HG03354 (cell line): ENCODE measurements around the gene EPHA4.

Experiments used
- ATAC-seq: cut with Tn5 transposase; IDR thresholded peaks from one replicate; pipeline ENCODE4 v1.9.1; 2021; ENCODE audit warnings: mild to moderate bottlenecking; ENCODE audit not compliant: unreplicated experiment, poor library complexity, severe bottlenecking

EPHA4 gene

DNA sequence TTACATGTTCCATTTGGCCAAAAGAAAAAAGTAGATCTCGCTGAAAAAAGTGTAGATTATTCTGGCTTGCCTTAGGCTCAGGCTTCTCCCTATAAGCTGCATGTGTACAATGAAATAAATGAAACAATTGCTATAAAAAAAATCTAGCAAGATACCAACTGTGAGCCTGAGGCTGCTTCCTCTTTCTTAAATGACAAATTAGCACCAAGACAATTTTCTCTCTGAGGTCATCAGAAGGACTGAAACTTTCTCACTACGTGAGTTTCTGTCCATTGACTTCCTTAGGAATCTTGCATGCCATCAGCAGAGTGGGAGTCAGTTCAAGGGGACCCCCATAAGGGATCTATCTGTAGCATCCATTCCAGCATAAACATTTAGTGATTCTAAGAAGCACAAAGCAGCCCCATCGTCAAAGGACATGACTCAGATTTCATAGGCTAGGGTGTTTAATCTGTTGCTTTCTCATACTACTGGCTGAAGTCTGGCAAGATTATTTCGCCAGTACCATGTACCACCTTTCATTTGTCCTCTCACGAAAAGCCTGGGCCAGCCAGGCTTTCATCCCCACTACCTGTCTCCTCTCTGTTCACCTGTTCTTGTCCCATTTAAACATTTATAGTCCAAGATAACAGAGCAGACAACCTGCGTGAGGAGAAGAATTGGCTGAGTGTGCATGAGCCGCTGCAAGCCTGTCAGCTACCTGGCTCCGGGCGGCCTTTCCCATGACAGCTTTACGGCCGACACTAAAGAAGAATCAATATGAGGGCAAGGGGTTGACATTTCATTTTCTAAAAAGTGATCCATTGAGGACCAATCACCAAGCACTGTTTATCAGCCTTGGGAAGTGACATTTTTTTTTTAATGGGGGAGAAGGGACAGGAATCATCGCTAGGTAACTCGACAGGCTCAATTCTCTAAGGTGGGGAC, 120.0 kb downstream of the EPHA4 start:
- ATAC-seq = no peak

DNA sequence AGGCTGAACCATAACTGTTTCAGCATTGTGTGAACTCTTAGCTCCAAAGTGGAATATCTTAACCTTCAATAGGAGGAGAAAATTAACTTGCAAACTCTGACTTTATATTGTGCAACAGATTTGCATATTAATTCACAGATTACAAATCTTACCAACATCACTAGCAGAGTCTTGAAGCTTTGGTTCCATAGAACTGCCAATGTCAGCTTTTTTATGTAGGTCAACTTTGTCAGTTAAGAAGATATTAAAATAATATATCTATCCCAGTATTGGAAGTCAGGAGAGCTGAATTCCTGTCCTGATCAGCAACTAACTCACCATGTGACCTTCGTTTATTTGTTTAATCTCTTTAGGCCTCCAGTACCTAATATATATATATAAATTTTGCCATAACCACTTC, 121.8 kb downstream of the EPHA4 start:
- no peak for ATAC-seq

DNA sequence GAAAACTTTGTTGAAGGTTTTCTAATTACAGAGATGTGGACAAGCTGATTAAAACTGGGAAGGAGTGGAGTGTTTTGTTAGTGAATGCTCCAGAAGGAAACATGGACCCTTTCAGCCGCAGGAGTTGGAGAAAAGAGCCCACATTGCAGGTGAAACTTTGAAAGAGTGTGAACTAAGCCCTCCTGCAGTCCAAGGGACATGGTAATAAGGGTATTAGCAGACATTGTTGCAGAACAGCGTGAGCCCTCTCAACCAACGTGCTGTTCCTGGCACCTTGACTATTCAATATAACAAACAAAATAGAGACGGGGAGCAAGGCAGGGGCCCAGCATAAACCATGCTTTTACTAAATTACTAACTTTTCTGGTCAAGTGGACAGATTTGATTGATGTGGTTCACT, 122.7 kb downstream of the EPHA4 start:
- no peak for ATAC-seq

DNA sequence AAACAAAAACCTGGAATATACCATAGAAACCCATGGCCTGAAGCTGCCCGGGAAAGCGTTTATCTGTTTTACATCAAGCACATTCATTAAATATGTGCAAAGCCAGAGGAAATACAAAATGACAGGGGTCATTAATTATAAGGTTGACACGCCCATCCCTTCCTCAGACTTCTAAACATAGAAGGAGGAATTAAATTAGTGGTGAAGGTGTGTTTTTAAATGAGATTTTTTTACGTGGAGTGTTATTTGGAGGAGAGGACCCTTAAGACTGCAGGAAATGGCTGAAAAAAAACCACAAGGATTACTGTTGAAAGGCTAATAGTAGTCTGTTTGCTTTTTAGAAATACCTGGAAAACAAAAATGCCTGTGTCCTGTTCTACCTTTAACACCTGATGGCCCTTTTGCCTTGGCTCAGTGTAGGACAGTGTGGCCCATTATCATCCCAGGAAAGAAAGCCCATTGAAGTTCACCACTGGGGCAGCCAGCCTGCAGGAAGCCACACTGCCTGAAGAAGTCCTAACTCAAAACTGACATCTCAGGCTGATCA, 123.2 kb downstream of the EPHA4 start:
- no peak for ATAC-seq

DNA sequence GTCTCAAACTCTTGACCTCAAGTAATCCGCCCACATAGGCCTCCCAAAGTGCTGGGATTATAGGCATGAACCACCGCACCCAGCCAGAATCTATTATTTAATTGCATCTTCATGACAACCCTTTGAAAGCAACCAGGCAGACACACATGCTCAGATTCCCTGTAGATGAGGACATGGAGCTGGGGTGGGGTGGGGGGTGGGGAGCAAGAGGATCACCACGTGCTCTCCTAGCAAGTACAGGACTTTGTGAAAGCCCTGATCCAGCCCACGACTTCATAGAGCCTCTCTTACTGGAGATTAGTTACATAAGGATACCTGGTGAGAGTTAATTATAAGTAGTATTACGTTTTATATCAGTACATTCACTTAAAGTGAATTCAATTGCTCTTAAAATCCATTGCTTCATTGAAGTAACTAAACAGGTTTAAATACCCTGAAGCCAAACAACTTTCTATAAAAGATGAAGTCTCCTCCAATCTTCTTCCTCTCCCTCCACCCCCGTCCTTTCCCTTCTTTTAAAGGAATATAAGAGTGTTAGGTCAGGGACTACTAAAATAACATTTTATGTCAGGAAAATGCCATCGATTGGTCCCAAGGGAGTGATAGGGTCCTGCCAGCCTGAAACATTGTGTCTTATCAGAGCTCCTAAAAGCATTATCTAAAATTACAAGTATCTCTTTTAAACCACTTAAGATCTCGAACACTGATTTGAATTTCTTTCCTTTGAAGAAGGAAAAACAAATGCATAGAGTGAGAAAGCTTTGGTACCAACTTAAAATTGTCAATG, 123.9 kb downstream of the EPHA4 start:
- no peak for ATAC-seq

DNA sequence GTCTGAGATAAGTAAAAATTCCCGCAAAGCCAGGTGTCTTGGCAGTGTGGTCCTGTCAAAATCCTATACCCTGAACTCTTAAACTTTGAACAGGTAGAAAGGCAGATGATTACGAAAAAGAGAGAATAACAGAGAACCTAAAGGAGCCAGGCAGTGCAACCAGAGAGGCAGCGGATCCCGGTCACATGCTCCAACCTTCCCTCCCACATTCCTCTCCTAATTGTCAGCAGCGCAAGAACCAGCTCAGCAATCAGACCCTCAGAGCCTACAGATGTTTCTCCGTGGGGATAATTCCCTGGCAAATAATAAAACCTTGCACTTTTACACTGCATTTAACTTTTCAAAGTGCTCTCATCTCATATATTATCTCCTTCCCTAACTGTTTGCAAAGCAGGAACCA, 124.8 kb downstream of the EPHA4 start:
- ATAC-seq = no peak

DNA sequence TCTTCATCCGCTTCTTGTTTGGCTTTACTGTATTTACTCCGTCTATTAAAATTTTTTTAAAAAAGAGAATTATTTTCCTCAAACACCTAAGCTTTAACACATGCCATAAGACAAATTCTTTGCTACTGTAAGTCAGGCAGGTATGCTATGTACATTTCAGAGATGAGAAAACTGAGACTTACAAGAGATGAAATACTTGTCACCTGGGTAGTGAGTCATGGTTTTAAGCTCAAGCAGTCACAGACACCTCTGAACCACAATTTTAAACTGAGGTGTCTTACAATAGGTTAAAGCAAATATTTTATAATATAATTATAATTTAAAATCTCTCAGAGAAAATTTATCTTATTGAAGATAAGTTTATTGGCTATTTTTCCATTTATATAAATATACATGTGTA, 126.0 kb downstream of the EPHA4 start:
- no peak for ATAC-seq

DNA sequence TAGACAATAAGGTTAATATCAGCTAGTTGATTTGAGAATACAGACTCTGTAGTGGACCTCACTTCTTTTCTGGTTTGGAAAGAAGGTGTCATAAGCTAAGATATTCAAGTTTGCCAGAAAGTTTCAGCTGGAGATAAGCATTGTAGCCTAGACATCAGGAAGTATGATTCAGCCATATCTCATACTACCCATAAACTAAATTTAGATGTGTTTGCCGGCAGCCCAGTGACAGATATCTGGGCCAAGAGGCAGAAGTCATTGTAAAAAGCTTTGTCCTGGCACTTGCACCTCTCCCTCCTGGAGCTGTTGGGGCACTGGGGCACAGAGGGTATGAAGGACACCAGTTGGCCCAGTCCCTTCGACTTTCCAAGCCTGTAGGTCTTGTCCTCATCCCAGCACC, 128.0 kb downstream of the EPHA4 start:
- ATAC-seq = no peak

DNA sequence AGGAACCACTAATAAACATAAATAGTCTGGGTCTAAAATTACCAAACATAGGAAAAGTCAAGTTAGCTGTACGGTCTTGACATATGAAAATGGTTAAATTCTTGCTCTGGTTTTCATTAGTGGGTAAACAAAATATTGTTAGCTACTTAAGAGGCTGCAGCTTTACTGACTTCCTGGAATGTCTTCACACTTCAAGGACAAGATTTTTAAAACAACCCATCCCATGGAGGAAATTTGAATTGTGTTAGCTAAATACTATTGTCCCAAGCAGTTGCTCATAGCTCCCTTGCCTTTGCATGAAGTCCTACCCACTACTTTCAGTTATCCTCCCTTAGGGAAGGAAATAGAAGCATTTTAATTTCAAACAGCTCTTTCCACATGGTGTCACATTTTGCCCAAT, 128.5 kb downstream of the EPHA4 start:
- ATAC-seq = no peak

DNA sequence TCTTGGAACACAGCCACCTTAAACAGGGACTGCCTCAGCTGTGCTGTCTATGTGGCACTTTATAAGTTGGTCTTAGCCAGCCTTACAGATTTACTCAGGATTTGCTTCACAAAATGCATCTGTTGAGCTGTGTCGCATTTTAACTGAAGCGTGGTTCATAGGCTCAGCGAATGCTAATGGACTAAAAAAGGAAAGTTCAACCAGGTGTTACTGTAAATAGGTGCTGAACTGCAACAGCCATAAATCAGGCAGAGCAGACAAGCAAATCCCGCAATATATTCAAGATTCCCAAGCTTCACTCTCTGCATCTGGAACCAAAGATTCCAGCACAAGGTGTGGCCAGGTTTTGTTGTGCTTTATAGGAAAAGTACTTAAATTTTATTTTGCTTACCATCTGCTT, 130.0 kb downstream of the EPHA4 start:
- ATAC-seq = no peak

DNA sequence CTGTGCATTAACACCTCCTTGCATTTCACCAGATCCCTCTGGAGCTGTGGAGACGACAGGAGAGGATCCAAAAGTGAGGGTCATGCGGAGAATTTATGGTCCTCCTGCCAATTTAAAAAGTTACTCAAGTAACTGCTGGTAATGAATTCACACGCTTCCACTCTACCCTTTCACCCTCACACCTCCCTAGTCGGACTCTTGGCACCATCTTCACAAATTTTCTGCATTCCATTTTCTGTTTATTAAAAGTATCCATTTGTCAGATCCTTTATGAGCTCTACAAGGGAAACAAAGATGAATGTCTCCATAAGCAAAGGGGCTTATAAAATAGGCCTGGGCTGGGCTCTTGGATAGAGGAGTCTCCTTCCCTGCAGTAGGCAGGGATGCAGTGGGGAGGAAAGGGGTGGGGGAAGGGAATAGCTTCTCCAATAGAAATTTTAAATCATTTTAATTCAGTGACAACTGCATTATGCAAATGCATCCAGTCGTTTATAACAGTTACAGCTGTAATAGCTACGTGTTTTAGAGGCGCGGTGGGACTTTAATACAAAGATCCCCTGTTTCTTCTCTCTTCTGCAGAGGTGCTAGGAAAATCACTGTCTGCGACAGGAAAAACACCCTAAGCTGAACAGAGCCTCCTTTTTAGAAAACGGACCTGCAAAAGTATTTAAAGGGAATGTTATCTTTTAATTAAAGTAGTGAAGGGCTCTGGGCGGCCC, 132.2 kb downstream of the EPHA4 start:
- ATAC-seq = no peak

DNA sequence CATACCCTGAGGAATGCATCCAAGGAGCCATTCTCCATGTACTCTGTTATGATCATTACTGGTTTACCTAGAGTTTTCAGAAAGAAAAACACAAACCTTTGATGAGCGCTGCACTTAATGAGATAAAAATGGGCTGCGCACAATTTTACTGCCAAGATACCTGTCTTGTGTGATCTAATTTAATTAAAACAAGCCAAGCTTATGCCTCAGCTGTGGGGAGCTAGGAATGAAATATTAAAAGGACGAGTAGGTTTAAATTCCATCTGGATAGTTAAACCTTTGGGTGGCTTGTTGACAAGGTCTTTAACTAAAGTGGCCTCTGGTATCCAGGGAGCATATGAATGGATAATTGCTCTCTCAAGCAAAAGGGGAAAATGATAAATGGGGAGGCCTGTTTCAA, 135.0 kb downstream of the EPHA4 start:
- no peak for ATAC-seq

DNA sequence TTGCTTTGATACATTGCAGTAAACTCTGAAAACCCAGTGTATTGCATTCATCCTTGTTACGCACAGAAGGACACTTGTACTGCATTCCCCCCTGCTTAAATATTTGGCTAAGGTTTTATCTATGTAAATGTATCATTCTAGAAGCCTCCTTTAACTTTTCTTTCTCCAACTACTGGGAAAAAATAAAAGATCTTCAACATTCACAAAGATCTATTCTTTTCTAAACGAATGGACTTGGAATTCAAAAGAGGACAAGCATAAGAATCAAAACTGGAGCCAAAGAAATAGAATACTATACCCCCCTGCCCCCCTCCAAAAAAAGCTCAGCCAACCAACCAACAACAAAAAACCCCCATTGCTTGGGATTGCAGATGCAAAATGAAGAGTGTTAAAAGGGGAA, 136.9 kb downstream of the EPHA4 start:
- ATAC-seq = no peak

DNA sequence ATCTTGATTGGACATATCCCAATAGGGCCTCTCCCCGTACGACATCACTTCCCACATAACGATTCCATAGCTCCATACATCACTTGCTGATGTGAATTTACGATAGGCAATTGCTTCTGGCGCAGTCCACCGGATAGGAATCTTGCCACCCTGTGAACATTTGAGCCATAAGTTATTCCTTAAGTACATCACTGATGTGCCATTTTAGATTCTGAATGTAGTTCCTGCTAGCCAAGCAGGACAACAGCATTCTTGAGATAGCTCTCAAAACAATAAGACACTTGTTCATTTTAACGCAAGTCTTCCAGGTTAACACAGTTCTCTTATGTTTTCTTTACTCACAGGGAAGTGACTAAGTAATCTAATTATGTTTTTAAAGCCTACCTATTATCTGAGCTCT, 138.0 kb downstream of the EPHA4 start:
- ATAC-seq = no peak

DNA sequence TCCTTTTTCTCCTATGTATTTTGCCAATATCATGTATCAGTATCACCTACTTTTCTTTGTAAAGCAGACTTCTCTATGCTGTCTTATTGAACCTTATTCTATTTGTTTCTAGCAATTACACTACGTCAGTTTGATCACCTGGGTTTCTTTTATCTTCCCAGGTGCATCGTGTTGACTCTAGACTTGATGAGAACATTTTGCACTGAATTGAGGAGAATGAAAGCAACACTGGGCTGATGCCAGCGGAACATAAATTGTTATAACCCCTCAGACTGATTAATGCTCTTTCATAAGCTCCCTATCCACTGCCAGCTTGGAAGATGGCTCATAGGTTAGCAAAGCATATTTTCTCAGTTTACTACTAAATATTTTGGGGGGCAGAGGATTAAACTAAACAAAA, 140.6 kb downstream of the EPHA4 start:
- no peak for ATAC-seq

DNA sequence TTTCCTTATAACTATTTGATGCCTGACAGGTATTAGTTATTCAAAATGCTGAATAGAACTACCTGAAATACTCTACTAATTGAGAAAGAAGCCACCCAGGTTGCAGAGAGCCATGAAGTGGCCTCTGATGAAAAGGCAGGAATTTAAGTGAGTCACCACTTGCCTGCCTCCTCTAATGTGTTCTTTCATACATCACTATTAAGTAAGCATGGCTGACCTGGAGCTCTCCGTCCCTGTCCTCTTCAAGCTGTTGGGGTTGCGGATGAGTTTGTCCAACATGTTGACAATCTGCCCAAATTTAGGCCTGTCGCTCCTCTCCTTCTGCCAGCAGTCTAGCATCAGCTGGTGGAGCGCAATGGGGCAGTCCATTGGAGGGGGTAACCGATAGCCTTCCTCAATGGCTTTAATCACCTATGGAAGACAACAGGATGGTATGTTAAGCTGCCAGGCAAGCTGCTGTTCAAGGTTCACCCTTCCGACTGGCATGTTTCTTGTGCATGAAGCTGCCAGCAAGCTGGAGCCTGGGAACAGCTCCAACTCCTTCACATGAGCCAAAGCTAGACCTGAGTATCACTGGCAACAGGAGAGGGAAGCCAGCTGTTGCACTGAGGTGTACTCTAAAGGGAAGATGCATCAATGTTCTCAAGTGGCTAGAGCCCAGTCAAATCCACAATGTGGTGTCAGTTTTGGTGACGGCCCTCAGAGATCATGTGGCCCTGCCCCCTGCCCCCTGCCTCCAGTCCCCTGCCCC, 142.2 kb downstream of the EPHA4 start:
- ATAC-seq = no peak

DNA sequence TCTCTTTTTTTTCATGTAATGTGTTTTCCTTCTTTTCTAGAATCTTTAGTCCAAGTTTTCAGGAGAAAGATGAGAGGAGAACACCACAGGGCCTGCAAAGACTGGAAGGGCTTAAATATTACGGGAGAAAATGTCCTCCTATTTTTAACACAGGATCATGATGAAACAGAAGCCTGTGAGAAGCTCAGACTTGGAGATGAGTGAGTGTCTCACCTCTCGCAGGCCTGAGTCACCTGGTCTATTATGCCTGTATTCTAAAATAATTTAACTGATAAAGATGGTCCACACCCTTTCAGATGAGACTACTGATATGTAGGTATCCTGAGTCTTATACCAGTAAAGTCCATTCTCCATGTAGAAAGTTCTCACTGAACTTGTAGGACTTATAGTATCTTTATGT, 143.2 kb downstream of the EPHA4 start:
- no peak for ATAC-seq

DNA sequence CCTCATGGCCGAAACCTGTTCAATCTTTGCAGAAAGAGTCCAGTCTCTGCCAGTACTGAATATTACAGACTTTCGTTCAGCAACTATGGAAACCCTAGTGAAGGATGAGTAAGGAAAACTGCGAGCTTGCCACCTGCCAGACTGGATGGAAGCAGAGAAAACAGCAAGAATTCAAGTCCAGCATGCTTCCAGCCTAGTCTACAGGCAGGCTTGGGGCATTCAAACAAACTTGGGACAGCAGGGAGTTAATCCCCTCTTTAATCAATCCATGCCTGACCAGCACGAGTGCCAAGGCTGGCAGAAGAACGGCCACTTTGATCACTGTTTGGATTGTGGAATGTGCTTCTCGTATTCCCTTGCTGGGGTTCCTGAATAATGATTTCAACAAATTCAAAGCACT, 145.2 kb downstream of the EPHA4 start:
- no peak for ATAC-seq

DNA sequence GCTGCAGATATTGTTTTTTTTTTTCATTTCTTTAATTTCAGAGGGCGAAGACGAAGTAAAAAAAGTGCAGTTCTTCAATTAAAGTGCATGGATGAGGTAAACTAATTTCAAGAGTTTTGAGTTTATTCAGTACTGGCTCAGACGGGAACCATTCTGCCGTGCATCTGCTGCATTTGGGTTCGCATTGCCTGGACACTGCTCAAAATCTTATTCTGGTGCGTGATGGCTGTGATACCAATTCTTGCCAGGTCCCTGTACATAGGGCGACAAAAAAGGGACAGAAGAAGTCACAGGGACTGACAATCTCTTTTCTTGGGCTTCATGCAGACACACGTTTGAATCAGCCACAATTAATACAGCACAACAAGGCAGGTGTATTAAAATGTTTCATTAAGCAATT, 146.2 kb downstream of the EPHA4 start:
- ATAC-seq = no peak

DNA sequence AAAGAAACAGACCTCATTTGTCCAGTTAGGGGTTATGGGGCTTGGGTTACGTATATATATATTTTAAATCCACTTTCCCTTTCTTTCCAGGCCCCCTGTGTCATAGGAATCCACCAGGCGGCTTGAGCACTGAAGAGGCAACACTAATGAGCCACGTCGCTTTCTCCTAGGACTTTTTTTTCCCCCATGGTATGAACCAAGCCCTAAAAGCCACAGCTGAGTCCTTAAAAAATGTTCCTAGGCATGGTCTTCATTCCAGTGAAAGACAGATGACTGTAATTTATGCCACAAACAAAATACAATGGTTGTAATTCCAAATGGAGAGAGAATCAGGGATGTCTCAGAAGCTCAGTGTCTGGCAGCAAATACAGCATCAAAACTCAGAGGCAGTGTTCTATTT, 146.8 kb downstream of the EPHA4 start:
- ATAC-seq = no peak
